Peyer's patch (tissue), 4 donors: ENCODE results near the gene IFNL1. TPM values are rescaled to one million over a fixed set of nuclear protein-coding genes. Genes with fewer than 3 reads are reported as not detected.
A peak's percentile ranks its signal among the peaks of the same experiment; 100 is the strongest.

Source experiments
- DNase-seq, 3 donors: peaks; one replicate each; pipeline ENCODE4 v3.0.0-alpha.2; 2017 to 2019
- H3K27ac ChIP-seq, 4 donors: fragments of 200-600 bp; sonication (generic); one replicate each; pipeline ENCODE4 v1.5.1; 2016 to 2019
- H3K27me3 ChIP-seq, 2 donors: fragments of 200-600 bp; sonication (generic); one replicate each; pipeline ENCODE4 v1.5.1; 2019
- H3K36me3 ChIP-seq, 3 donors: fragments of 200-600 bp; sonication (generic); one replicate each; pipeline ENCODE4 v1.5.1; 2016 to 2019
- H3K4me1 ChIP-seq, 4 donors: fragments of 200-600 bp; sonication (generic); one replicate each; pipeline ENCODE4 v1.5.1; 2016 to 2019
- H3K4me3 ChIP-seq, 4 donors: fragments of 200-600 bp; sonication (generic); 1 replicate in 3 of 4; 2 replicates in 1 of 4; pipeline ENCODE4 v1.5.1; 2016 to 2019; ENCODE audit warnings: mild to moderate bottlenecking in 1 of 4
- H3K9me3 ChIP-seq, 4 donors: fragments of 200-600 bp; sonication (generic); one replicate each; pipeline ENCODE4 v1.5.1; 2016 to 2019; ENCODE audit warnings: mild to moderate bottlenecking in 1 of 4
- POLR2A ChIP-seq, 2 donors: fragments of 450-650 bp; IDR thresholded peaks; one replicate each; pipeline ENCODE4 v1.5.1; 2017; ENCODE audit warnings: antibody characterized with exemption in 2 of 2, mild to moderate bottlenecking in 2 of 2, moderate library complexity in 2 of 2
- total RNA-seq, 4 donors: library from RNA; depleted of rRNA; stranded (reverse); fragments of >200 nt; gene quantifications; one replicate each; pipeline ENCODE4 v1.1.0, GENCODE V29; 2016
- TF ChIP-seq, protein P1 (sequence below), 6 experiments: fragments of 450-650 bp in 4 of 6; fragments of 200-600 bp in 2 of 6; sonication (generic) in 1 of 6; IDR thresholded peaks; one replicate each; pipeline ENCODE4 v1.5.1; 2017 to 2019; ENCODE audit warnings: antibody characterized with exemption in 6 of 6, mild to moderate bottlenecking in 3 of 6, moderate library complexity in 1 of 6

Gene IFNL1
- total RNA-seq, 4 donors from 2014 or later: not detected

DNA sequence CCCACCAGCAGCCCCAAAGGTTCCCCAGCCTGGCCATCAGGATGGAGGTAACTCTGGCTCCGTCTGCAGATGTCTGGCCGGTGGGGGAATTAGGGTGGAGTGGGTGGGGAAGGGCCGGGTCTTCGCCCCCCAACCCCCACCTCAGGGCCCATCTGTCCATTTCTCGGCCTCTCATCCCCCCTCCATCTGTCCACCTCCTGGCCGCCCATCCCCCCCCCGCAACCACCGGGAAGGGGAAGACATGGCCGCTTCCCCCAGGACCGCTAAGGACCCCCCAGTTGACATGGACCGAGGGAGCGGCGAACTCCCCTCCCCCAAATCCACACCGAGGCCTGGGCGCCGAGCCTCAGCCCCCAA lies 23.7 kb downstream of the IFNL1 start:
- H3K36me3 ChIP-seq: peaks cover 0 to 2% (median 0%) of the 10 kb centered on the region in 3 donors
- H3K27me3 ChIP-seq: no peaks in the 10 kb centered on the region
- TF ChIP-seq POLR2A (IDR thresholded peaks at IDR 0.05): no peak
- TF ChIP-seq, protein P1, sequence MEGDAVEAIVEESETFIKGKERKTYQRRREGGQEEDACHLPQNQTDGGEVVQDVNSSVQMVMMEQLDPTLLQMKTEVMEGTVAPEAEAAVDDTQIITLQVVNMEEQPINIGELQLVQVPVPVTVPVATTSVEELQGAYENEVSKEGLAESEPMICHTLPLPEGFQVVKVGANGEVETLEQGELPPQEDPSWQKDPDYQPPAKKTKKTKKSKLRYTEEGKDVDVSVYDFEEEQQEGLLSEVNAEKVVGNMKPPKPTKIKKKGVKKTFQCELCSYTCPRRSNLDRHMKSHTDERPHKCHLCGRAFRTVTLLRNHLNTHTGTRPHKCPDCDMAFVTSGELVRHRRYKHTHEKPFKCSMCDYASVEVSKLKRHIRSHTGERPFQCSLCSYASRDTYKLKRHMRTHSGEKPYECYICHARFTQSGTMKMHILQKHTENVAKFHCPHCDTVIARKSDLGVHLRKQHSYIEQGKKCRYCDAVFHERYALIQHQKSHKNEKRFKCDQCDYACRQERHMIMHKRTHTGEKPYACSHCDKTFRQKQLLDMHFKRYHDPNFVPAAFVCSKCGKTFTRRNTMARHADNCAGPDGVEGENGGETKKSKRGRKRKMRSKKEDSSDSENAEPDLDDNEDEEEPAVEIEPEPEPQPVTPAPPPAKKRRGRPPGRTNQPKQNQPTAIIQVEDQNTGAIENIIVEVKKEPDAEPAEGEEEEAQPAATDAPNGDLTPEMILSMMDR (IDR thresholded peaks at IDR 0.05): no peak
- no peaks in the 10 kb centered on the region for H3K9me3 ChIP-seq
- peaks cover 0 to 13% (median 0%) of the 10 kb centered on the region in 4 donors for H3K4me1 ChIP-seq
- H3K4me3 ChIP-seq: peak overlapping the region in 3 of 4 donors; percentile 56 to 66 (median 65)
- H3K27ac ChIP-seq: no peak overlapping the region
- no peak for DNase-seq

DNA sequence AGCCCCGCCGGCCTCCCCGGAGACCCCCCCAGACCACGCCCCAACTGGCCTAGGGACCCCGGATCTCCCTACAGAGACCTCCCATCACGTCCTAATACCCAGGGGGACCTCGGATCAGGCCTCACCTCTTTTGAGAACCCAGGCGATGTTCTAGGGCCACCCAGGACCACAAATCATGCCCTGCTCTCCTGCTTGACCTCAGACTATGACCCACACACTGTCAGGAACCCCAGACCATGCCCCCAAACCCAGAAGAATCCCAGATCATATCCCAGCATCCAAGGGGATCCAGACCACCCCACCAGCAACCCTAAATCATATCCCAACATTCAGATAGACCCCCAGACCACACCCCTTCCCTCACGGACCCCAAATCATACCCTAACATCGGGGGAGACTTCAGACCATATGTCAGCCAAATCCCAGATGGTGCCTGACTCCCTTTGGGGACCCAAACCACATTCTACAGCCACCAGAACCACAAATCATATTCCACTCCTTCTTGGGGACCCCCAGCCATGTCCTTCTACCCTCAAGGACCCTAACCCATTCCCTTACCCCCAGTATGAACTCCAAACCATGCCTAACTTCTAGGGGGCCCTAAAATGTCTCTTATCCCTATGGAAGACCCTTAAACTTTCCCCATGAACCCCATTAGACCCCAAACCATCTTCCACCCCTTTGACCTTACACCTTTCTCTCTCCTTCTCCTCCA lies 25.1 kb downstream of the IFNL1 start:
- TF ChIP-seq POLR2A (IDR thresholded peaks at IDR 0.05): no peak
- TF ChIP-seq, protein P1 (IDR thresholded peaks at IDR 0.05): no peak
- peak overlapping the region in 2 of 4 donors; percentile 25 to 38 for H3K27ac ChIP-seq

DNA sequence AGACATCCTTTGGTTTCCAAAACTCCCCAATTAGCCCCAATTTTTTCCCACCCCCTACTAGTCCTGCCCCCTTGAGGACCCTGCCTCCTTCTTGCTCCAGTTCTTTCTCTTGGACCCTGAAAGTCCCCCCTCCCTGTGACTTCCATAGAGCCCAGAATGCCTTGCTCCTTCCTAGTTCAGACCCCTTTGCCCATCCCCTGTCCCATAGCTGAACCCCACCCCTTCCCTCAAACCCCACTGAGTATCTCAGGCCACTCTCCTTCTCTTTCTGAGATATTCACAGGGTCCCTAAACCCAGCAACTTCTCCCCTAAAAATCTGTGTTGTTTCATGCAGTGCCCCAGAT lies 25.6 kb downstream of the IFNL1 start:
- no peaks in the 10 kb centered on the region for H3K9me3 ChIP-seq
- no peak overlapping the region for H3K27ac ChIP-seq
- H3K4me1 ChIP-seq: peaks cover 0 to 13% (median 0%) of the 10 kb centered on the region in 4 donors
- no peaks in the 10 kb centered on the region for H3K27me3 ChIP-seq
- TF ChIP-seq, protein P1 (IDR thresholded peaks at IDR 0.05): no peak
- no peak for TF ChIP-seq POLR2A (IDR thresholded peaks at IDR 0.05)
- H3K36me3 ChIP-seq: no peaks in the 10 kb centered on the region
- no peak for DNase-seq
- no peak overlapping the region for H3K4me3 ChIP-seq

More for the DNA sequence above, 25.1 kb downstream of the IFNL1 start:
- H3K4me3 ChIP-seq: peak overlapping the region; percentile 17 to 66 (median 60)
- no peak for DNase-seq
- H3K9me3 ChIP-seq: no peaks in the 10 kb centered on the region
- H3K36me3 ChIP-seq: no peaks in the 10 kb centered on the region
- peaks cover 0 to 13% (median 0%) of the 10 kb centered on the region in 4 donors for H3K4me1 ChIP-seq
- H3K27me3 ChIP-seq: no peaks in the 10 kb centered on the region

DNA sequence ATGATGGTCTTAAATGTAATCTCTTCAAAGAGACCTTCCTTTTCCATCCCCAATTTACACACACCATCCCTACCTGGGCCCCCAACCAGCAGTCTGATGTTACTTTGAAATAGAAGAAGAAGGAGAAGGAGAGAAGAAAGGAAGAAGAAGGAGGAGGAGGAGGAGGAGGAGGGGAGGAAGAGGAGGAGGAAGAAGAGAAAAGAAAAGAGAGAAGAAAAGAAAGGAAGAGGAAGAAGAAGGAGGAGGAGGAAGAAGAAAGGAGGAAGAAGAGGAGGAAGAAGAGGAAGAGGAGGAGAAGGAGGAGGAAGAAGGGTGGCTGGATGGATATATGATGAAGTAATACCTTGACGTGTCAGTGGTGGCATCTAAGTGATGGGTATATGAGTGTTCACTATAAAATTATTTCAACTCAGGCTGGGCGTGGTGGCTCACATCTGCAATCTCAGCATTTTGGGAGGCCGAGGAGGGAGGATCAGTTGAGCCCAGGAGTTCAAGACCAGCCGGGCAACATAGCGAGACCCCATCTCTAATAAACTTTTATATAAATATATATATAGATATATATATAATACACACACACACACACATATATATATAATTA lies 28.1 kb downstream of the IFNL1 start:
- DNase-seq: no peak
- peaks cover 0 to 12% (median 0%) of the 10 kb centered on the region in 4 donors for H3K4me1 ChIP-seq
- TF ChIP-seq POLR2A (IDR thresholded peaks at IDR 0.05): no peak
- TF ChIP-seq, protein P1 (IDR thresholded peaks at IDR 0.05): no peak
- H3K27ac ChIP-seq: no peak overlapping the region
- no peak overlapping the region for H3K4me3 ChIP-seq
- H3K9me3 ChIP-seq: no peaks in the 10 kb centered on the region
- H3K27me3 ChIP-seq: no peaks in the 10 kb centered on the region
- no peaks in the 10 kb centered on the region for H3K36me3 ChIP-seq

DNA sequence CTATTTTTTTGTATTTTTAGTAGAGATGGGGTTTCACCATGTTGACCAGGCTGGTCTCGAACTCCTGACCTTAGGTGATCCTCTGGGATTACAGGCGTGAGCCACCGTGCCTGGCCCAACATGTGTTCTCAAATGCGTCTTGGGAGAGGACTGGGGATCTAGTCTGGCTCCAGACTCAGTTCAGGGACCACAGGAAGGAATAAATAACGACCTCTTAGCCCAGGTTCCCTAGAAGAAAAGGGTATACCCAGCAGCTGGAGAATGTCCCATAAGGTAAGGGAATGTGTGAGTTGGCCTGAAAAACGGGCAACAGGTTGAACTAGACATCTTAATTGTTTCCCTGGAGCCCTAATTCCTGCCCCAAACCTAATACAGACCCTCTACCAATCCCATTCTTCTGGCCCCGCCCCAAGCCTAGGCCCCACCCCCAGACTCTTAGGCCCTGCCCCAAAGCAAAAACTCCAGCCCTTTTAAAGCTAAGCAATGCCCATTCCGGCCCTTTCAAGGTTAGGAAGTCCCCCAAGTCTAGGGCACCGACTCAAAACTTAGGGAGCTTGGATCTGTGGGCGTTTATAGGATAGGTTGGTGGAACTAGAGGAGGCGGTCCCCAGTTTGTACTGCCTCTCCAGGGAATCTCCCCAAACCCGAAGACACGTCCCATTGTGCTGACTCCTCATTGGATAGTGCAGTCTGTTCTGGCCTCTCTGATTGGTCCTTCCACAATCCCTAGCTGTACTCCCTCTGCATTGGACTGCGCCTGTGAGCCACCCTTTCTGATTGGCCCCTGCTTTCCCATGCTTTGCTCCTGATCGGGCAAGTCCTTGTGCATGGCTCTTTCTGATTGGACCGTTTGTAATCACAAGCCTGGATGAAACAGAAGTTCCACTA lies 29.8 kb downstream of the IFNL1 start:
- H3K36me3 ChIP-seq: no peaks in the 10 kb centered on the region
- DNase-seq: no peak
- TF ChIP-seq, protein P1 (IDR thresholded peaks at IDR 0.05): no peak
- no peak for TF ChIP-seq POLR2A (IDR thresholded peaks at IDR 0.05)
- H3K27ac ChIP-seq: no peak overlapping the region
- H3K4me1 ChIP-seq: no peaks in the 10 kb centered on the region
- no peaks in the 10 kb centered on the region for H3K27me3 ChIP-seq
- no peaks in the 10 kb centered on the region for H3K9me3 ChIP-seq
- no peak overlapping the region for H3K4me3 ChIP-seq
